Measurements from ENCODE around the gene GSTA5.
"Not testable (repeated sequence)": the region's sequence is repeated elsewhere in the genome, so short reads cannot be mapped to it uniquely, and the experiment has no call there.

GSTA5 gene

GRCh38 chr6:52782209-52782608 lies 58.4 kb downstream of the GSTA5 start:
- not testable (repeated sequence) for ATAC-seq

All from SK-N-SH treated with all-trans-retinoic acid at 6 μM for 48 hours (cell line).